HG03442 (cell line): ENCODE results near the gene BABAM2.
"Not testable (repeated sequence)": the region's sequence is repeated elsewhere in the genome, so short reads cannot be mapped to it uniquely, and the experiment has no call there.

Experiments
- ATAC-seq: cut with Tn5 transposase; IDR thresholded peaks from one replicate; pipeline ENCODE4 v1.9.1; 2021; ENCODE audit warnings: mild to moderate bottlenecking, moderate library complexity; ENCODE audit not compliant: unreplicated experiment

The BABAM2 gene

GRCh38 chr2:28321426-28321825 is 430.9 kb downstream of the BABAM2 start:
- ATAC-seq, result no peak

- ATAC-seq, result no peak
These were observed 431.5 kb downstream of the BABAM2 start for GRCh38 chr2:28322051-28322450.

GRCh38 chr2:28322456-28322855 is 431.9 kb downstream of the BABAM2 start:
- no peak for ATAC-seq

GRCh38 chr2:28322981-28323396 is 432.5 kb downstream of the BABAM2 start:
- no peak for ATAC-seq

- ATAC-seq, result no peak
These were observed 434.6 kb downstream of the BABAM2 start for GRCh38 chr2:28325173-28325566.

GRCh38 chr2:28325567-28326468 is 435.3 kb downstream of the BABAM2 start:
- ATAC-seq, result no peak

GRCh38 chr2:28326469-28326805 is 435.9 kb downstream of the BABAM2 start:
- ATAC-seq, result no peak

GRCh38 chr2:28326881-28327505 is 436.5 kb downstream of the BABAM2 start:
- no peak for ATAC-seq

- no peak for ATAC-seq
These were observed 437.0 kb downstream of the BABAM2 start for GRCh38 chr2:28327581-28327955.

GRCh38 chr2:28327956-28328922 is 437.7 kb downstream of the BABAM2 start:
- ATAC-seq, result no peak

GRCh38 chr2:28329184-28329583 is 438.7 kb downstream of the BABAM2 start:
- ATAC-seq, result no peak

- not testable (repeated sequence) for ATAC-seq
These were observed 440.2 kb downstream of the BABAM2 start for GRCh38 chr2:28330722-28331121.

GRCh38 chr2:28331797-28332196 is 441.3 kb downstream of the BABAM2 start:
- ATAC-seq, result not testable (repeated sequence)

GRCh38 chr2:28332696-28333095 is 442.2 kb downstream of the BABAM2 start:
- ATAC-seq, result no peak

- no peak for ATAC-seq
These were observed 443.3 kb downstream of the BABAM2 start for GRCh38 chr2:28333606-28334526.

- no peak for ATAC-seq
These were observed 444.0 kb downstream of the BABAM2 start for GRCh38 chr2:28334527-28334894.

GRCh38 chr2:28335265-28335664 is 444.7 kb downstream of the BABAM2 start:
- ATAC-seq, result not testable (repeated sequence)

- ATAC-seq, result no peak
These were observed 445.1 kb downstream of the BABAM2 start for GRCh38 chr2:28335666-28336065.

GRCh38 chr2:28336264-28336980 is 445.9 kb downstream of the BABAM2 start:
- no peak for ATAC-seq
